ENCODE measurements around the gene SUGP1. TPM values are rescaled to one million over a fixed set of nuclear protein-coding genes. Genes with fewer than 3 reads are reported as not detected.

The SUGP1 gene
- polyA plus RNA-seq, 4 donors: 32.9 to 66.4 (median 43.0) TPM

DNA sequence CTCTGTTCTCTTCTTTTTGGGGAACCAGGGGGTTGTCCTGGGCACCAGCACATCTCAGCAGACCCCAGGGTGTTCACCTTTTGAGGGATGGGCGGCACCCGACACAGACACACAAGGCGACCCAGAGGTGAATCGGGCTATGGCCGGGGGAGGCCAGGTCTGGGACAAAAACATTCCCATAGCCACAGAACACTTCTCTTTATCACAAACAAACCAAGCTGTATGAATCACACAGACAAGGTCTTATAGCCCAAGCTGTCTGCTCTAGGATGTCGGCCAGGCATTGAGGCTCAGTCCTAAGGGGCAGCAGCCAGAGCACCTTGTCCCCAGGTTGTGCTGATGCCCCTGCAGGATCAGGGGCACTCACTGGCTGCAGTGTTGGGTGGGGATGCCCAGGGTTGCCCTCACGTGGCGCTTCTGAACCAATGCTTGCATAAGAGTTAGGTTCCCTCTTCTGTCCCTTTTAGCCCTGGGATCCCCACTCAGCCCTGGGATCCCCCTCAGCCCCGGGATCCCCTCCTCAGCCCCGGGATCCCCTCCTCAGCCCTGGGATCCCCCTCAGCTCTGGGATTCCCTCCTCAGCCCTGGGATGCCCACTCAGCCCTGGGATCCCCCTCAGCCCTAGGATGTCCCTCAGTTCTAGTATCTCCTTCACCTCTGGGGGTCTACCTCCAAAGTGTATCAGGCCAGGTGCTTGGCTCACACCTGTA lies 27.2 kb upstream of the SUGP1 start:
- Histone ChIP-seq H3K36me3 (ENCODE audit: control insufficient read depth in 3 of 3, insufficient read depth in 2 of 3, low read depth in 1 of 3, low read length in 3 of 3) (peaks cover 35 to 94% (median 38%) of the 10 kb centered on the region in 3 donors), H3K9me3 (ENCODE audit: control insufficient read depth in 2 of 2, insufficient read depth in 1 of 2, low read depth in 1 of 2, low read length in 1 of 2) (no peaks in the 10 kb centered on the region), H3K4me3 (ENCODE audit: low read depth in 1 of 3, low read length in 3 of 3) (no peak overlapping the region), H3K27me3 (ENCODE audit: control insufficient read depth in 3 of 3, insufficient read depth in 3 of 3, low read length in 3 of 3) (no peaks in the 10 kb centered on the region), H3K27ac (ENCODE audit: low read depth in 1 of 3, low read length in 2 of 3) (no peak overlapping the region), H3K4me1 (ENCODE audit: control insufficient read depth in 3 of 3, insufficient read depth in 2 of 3, low read depth in 1 of 3, low read length in 2 of 3) (no peaks in the 10 kb centered on the region)
- FAIRE-seq (no peak), DNase-seq (no peak)
- 90 to 93% (median 91%) methylated on average over 10 of the region's 10 CpGs for WGBS, 3 donors

DNA sequence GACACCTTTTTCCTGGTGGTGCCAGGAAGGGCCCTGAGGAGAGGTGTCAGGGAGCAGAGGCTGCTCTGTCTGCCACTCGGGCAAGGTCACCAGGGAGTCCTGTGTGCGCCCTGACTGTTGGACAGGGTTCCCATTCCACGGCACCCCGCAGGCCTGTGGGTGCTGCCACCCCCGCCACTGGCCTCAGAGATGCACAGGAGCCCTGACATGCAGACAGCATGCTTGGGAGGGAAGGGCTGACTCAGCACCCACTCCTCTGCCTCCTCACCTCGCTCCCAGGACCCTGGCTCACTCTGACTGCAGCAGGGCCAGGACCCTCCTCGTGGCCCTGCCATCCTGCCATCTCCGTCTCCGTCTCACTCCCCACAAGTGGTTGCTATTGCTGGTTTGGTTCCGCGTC lies 25.7 kb upstream of the SUGP1 start:
- Histone ChIP-seq H3K27ac (ENCODE audit: low read depth in 1 of 3, low read length in 2 of 3) (no peak overlapping the region), H3K9me3 (ENCODE audit: control insufficient read depth in 2 of 2, insufficient read depth in 1 of 2, low read depth in 1 of 2, low read length in 1 of 2) (no peaks in the 10 kb centered on the region), H3K4me3 (ENCODE audit: low read depth in 1 of 3, low read length in 3 of 3) (no peak overlapping the region), H3K36me3 (ENCODE audit: control insufficient read depth in 3 of 3, insufficient read depth in 2 of 3, low read depth in 1 of 3, low read length in 3 of 3) (peaks cover 29 to 95% (median 41%) of the 10 kb centered on the region in 3 donors), H3K27me3 (ENCODE audit: control insufficient read depth in 3 of 3, insufficient read depth in 3 of 3, low read length in 3 of 3) (no peaks in the 10 kb centered on the region), H3K4me1 (ENCODE audit: control insufficient read depth in 3 of 3, insufficient read depth in 2 of 3, low read depth in 1 of 3, low read length in 2 of 3) (no peaks in the 10 kb centered on the region)
- DNase-seq: no peak
- no peak for FAIRE-seq
- 91 to 97% (median 95%) methylated on average over 10 to 11 of the region's 11 CpGs for WGBS, 3 donors

DNA sequence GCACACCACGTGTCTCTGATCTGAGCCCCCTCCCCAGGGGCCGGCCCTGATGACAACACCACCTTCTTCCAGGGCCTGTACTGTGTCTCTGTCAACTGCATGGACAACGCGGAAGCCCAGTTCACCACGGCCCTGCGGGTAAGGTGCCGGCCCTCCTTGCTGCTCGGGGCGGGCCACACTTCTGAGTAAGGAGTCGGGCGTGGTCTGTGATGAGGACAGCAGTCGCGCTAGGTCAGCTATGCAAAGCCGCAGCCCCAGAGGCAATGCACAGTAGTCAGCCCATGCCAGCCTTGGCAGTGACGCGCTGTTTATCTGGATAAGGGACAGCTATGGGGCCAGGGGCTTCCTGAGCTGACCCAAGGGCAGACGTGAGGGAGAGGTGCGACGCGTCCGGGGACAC lies 24.9 kb upstream of the SUGP1 start:
- Histone ChIP-seq H3K27me3 (ENCODE audit: control insufficient read depth in 3 of 3, insufficient read depth in 3 of 3, low read length in 3 of 3) (no peaks in the 10 kb centered on the region), H3K4me1 (ENCODE audit: control insufficient read depth in 3 of 3, insufficient read depth in 2 of 3, low read depth in 1 of 3, low read length in 2 of 3) (no peaks in the 10 kb centered on the region), H3K4me3 (ENCODE audit: low read depth in 1 of 3, low read length in 3 of 3) (no peak overlapping the region), H3K27ac (ENCODE audit: low read depth in 1 of 3, low read length in 2 of 3) (no peak overlapping the region), H3K9me3 (ENCODE audit: control insufficient read depth in 2 of 2, insufficient read depth in 1 of 2, low read depth in 1 of 2, low read length in 1 of 2) (no peaks in the 10 kb centered on the region), H3K36me3 (ENCODE audit: control insufficient read depth in 3 of 3, insufficient read depth in 2 of 3, low read depth in 1 of 3, low read length in 3 of 3) (peaks cover 29 to 96% (median 41%) of the 10 kb centered on the region in 3 donors)
- DNase-seq: no peak
- FAIRE-seq: no peak
- 91 to 93% (median 92%) methylated on average over 21 of the region's 21 CpGs for WGBS, 3 donors

DNA sequence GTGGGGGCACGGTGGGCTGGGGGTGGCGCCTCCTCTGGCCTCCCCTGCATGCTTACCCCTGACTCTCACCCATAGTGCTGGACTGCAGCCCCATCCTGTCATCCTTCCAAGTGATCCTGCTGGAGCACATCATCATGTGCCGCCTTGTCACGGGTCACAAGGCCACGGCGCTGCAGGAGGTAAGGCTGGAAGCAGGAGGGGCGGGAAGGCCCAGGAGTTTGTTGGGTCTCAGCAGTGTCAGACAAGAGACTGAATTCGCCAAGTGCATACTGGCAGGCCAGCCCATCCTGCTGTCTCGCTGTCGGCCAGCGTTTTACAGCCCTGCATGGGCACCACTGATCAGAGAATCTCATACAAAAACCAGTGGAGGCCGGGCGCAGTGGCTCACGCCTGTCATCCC lies 23.5 kb upstream of the SUGP1 start:
- FAIRE-seq: no peak
- H3K27me3 ChIP-seq (ENCODE audit: control insufficient read depth in 3 of 3, insufficient read depth in 3 of 3, low read length in 3 of 3): no peaks in the 10 kb centered on the region
- H3K27ac ChIP-seq (ENCODE audit: low read depth in 1 of 3, low read length in 2 of 3): no peak overlapping the region
- DNase-seq: no peak
- peaks cover 20 to 94% (median 34%) of the 10 kb centered on the region in 3 donors for H3K36me3 ChIP-seq (ENCODE audit: control insufficient read depth in 3 of 3, insufficient read depth in 2 of 3, low read depth in 1 of 3, low read length in 3 of 3)
- H3K4me1 ChIP-seq (ENCODE audit: control insufficient read depth in 3 of 3, insufficient read depth in 2 of 3, low read depth in 1 of 3, low read length in 2 of 3): no peaks in the 10 kb centered on the region
- no peaks in the 10 kb centered on the region for H3K9me3 ChIP-seq (ENCODE audit: control insufficient read depth in 2 of 2, insufficient read depth in 1 of 2, low read depth in 1 of 2, low read length in 1 of 2)
- H3K4me3 ChIP-seq (ENCODE audit: low read depth in 1 of 3, low read length in 3 of 3): no peak overlapping the region
- 89 to 91% (median 90%) methylated on average over 14 of the region's 14 CpGs for WGBS, 3 donors

DNA sequence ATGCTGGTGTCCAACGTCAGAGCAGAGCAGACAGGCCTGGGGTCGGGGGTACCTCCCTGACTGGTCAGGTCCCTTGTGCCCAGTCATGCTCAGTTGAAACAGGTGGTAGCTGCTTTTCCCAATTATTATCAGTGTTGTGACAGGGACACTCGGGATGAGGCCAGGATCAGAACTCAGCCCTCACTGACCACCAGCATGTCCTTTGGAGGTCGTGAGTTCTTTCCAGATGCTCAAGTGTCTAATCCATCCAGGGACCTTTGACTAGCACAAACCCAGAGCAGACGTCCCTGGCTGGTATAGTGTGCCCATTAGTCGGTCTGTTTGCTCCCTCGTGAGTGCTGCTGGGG lies 22.7 kb upstream of the SUGP1 start:
- WGBS, 3 donors: 62 to 75% (median 68%) methylated on average over 7 of the region's 7 CpGs
- Histone ChIP-seq H3K27me3 (ENCODE audit: control insufficient read depth in 3 of 3, insufficient read depth in 3 of 3, low read length in 3 of 3) (no peaks in the 10 kb centered on the region), H3K4me3 (ENCODE audit: low read depth in 1 of 3, low read length in 3 of 3) (no peak overlapping the region), H3K9me3 (ENCODE audit: control insufficient read depth in 2 of 2, insufficient read depth in 1 of 2, low read depth in 1 of 2, low read length in 1 of 2) (no peaks in the 10 kb centered on the region), H3K27ac (ENCODE audit: low read depth in 1 of 3, low read length in 2 of 3) (no peak overlapping the region), H3K36me3 (ENCODE audit: control insufficient read depth in 3 of 3, insufficient read depth in 2 of 3, low read depth in 1 of 3, low read length in 3 of 3) (peaks cover 15 to 94% (median 36%) of the 10 kb centered on the region in 3 donors), H3K4me1 (ENCODE audit: control insufficient read depth in 3 of 3, insufficient read depth in 2 of 3, low read depth in 1 of 3, low read length in 2 of 3) (no peaks in the 10 kb centered on the region)
- FAIRE-seq: no peak
- DNase-seq: no peak

DNA sequence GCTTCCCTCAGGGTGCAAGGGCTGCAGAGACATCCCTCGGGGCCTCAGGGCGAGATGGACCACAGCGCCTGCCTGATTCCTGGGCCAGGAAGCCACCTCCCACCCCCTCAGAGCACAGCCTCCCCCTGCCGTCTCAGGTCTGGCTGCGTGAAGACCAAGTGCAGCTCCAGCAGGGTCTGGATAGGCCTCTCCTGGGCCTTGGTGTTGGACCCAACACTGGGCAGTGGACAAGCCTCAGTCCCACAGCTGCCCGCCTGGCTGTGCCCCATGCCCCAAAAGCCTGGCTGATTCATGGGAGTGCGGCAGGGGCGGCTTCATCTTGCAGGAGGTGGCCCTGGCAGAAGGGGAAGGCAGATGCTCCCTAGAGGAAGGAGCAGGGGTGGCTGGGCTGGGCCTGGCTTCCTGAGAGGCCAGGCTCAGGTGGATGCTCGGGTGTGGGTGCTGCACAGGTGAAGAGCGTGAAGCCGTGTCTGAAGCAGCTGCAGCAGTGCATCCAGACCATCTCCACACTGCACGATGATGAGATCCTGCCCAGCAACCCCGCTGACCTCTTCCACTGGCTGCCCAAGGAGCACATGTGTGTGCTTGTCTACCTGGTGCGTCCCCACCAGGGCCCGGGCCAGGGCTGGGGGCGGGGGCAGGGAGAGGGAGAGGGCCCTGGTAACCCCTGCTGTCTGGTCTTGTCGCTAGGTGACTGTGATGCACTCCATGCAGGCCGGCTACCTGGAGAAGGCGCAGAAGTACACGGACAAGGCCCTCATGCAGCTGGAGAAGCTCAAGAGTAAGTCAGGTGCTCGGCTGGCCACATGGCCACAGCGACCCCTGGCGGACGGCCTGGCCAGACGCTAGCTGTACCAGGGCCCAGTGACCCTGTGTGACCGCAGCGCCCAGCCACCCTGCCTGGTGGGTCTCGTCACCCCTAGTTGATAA lies 22.0 kb upstream of the SUGP1 start:
- H3K36me3 ChIP-seq (ENCODE audit: control insufficient read depth in 3 of 3, insufficient read depth in 2 of 3, low read depth in 1 of 3, low read length in 3 of 3): peaks cover 15 to 94% (median 35%) of the 10 kb centered on the region in 3 donors
- H3K4me3 ChIP-seq (ENCODE audit: low read depth in 1 of 3, low read length in 3 of 3): no peak overlapping the region
- no peaks in the 10 kb centered on the region for H3K27me3 ChIP-seq (ENCODE audit: control insufficient read depth in 3 of 3, insufficient read depth in 3 of 3, low read length in 3 of 3)
- 48 to 67% (median 65%) methylated on average over 26 to 28 of the region's 28 CpGs for WGBS, 3 donors
- no peaks in the 10 kb centered on the region for H3K4me1 ChIP-seq (ENCODE audit: control insufficient read depth in 3 of 3, insufficient read depth in 2 of 3, low read depth in 1 of 3, low read length in 2 of 3)
- DNase-seq (peak; percentile 71 to 77), FAIRE-seq (no peak)
- no peak overlapping the region for H3K27ac ChIP-seq (ENCODE audit: low read depth in 1 of 3, low read length in 2 of 3)
- H3K9me3 ChIP-seq (ENCODE audit: control insufficient read depth in 2 of 2, insufficient read depth in 1 of 2, low read depth in 1 of 2, low read length in 1 of 2): no peaks in the 10 kb centered on the region

DNA sequence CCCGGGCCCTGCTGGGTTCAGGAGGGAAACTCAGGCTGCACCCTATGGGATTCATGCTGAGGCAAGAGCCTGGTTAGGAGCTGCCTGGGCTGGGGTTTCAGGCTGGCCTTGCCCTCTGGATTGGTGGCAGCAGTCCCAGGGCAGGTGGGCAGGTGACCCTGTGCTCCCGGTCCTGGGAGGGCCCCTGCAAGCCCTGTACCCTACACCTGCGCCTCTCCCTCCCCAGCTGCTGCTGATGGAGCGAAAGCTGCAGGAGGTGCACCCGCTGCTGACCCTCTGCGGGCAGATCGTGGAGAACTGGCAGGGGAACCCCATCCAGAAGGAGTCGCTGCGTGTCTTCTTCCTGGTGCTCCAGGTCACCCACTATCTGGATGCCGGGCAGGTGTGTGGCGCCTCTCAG lies 20.7 kb upstream of the SUGP1 start:
- no peaks in the 10 kb centered on the region for H3K9me3 ChIP-seq (ENCODE audit: control insufficient read depth in 2 of 2, insufficient read depth in 1 of 2, low read depth in 1 of 2, low read length in 1 of 2)
- FAIRE-seq (no peak), DNase-seq (no peak)
- peaks cover 11 to 94% (median 34%) of the 10 kb centered on the region in 3 donors for H3K36me3 ChIP-seq (ENCODE audit: control insufficient read depth in 3 of 3, insufficient read depth in 2 of 3, low read depth in 1 of 3, low read length in 3 of 3)
- H3K4me3 ChIP-seq (ENCODE audit: low read depth in 1 of 3, low read length in 3 of 3): no peak overlapping the region
- 93 to 95% (median 94%) methylated on average over 11 of the region's 11 CpGs for WGBS, 3 donors
- no peak overlapping the region for H3K27ac ChIP-seq (ENCODE audit: low read depth in 1 of 3, low read length in 2 of 3)
- H3K4me1 ChIP-seq (ENCODE audit: control insufficient read depth in 3 of 3, insufficient read depth in 2 of 3, low read depth in 1 of 3, low read length in 2 of 3): no peaks in the 10 kb centered on the region
- H3K27me3 ChIP-seq (ENCODE audit: control insufficient read depth in 3 of 3, insufficient read depth in 3 of 3, low read length in 3 of 3): no peaks in the 10 kb centered on the region

DNA sequence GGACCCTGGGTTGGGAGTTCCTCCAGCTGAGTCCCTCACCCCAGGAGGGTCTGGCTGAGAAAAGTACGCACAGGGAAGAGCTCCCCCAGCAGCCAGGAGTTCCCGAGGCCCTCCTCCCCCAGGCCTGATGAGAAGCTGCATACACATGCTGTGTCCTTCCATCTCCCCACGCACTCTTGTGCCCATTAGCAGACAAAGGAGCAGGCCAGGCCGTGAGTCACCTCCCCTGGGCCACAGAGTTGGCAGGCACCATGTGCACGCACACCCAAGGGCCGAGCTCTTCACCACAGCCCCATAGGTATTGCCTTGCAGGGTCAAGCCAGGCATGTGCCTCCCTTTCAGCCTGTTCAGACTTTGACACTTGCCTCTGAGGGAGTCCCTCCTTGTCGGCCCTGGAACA lies 17.8 kb upstream of the SUGP1 start:
- peaks cover 0 to 94% (median 22%) of the 10 kb centered on the region in 3 donors for H3K36me3 ChIP-seq (ENCODE audit: control insufficient read depth in 3 of 3, insufficient read depth in 2 of 3, low read depth in 1 of 3, low read length in 3 of 3)
- no peaks in the 10 kb centered on the region for H3K27me3 ChIP-seq (ENCODE audit: control insufficient read depth in 3 of 3, insufficient read depth in 3 of 3, low read length in 3 of 3)
- peak in 1 of 2 donors; percentile 40 for DNase-seq
- 56 to 88% (median 81%) methylated on average over 7 of the region's 7 CpGs for WGBS, 3 donors
- no peak overlapping the region for H3K27ac ChIP-seq (ENCODE audit: low read depth in 1 of 3, low read length in 2 of 3)
- no peak overlapping the region for H3K4me3 ChIP-seq (ENCODE audit: low read depth in 1 of 3, low read length in 3 of 3)
- no peak for FAIRE-seq
- H3K9me3 ChIP-seq (ENCODE audit: control insufficient read depth in 2 of 2, insufficient read depth in 1 of 2, low read depth in 1 of 2, low read length in 1 of 2): no peaks in the 10 kb centered on the region
- H3K4me1 ChIP-seq (ENCODE audit: control insufficient read depth in 3 of 3, insufficient read depth in 2 of 3, low read depth in 1 of 3, low read length in 2 of 3): no peaks in the 10 kb centered on the region

Data from small intestine (tissue), 7 donors.